ENCODE data around the gene MIB2.

GRCh38 chr1:1629430-1630190 is 14.3 kb downstream of the MIB2 start:
- TF ChIP-seq, protein P1, sequence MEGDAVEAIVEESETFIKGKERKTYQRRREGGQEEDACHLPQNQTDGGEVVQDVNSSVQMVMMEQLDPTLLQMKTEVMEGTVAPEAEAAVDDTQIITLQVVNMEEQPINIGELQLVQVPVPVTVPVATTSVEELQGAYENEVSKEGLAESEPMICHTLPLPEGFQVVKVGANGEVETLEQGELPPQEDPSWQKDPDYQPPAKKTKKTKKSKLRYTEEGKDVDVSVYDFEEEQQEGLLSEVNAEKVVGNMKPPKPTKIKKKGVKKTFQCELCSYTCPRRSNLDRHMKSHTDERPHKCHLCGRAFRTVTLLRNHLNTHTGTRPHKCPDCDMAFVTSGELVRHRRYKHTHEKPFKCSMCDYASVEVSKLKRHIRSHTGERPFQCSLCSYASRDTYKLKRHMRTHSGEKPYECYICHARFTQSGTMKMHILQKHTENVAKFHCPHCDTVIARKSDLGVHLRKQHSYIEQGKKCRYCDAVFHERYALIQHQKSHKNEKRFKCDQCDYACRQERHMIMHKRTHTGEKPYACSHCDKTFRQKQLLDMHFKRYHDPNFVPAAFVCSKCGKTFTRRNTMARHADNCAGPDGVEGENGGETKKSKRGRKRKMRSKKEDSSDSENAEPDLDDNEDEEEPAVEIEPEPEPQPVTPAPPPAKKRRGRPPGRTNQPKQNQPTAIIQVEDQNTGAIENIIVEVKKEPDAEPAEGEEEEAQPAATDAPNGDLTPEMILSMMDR (IDR thresholded peaks at IDR 0.05) = no peak
- TF ChIP-seq POLR2A (IDR thresholded peaks at IDR 0.05) = no peak

Measured in right lobe of liver (tissue), 4 donors.